ENCODE results near the gene HSDL1.

HSDL1 gene

GRCh38 chr16:84139628-84140258, 5.2 kb downstream of the HSDL1 start:
- in situ Hi-C loops (cut with MboI; ENCODE audit: low sequenced_read_pairs, unreplicated experiment): no loop called here
- DNase-seq (ENCODE audit: low spot score): no peak

GRCh38 chr16:84138824-84139627, 6.0 kb downstream of the HSDL1 start:
- no peak for TF ChIP-seq CTCF (IDR thresholded peaks at IDR 0.05; ENCODE audit: borderline replicate concordance, control extremely low read depth, extremely low read depth, insufficient read depth, missing control alignments)
- DNase-seq (ENCODE audit: low spot score): peak; percentile 83
- in situ Hi-C loops (cut with MboI; ENCODE audit: low sequenced_read_pairs, unreplicated experiment): no loop called here

More at GRCh38 chr16:84139628-84140258, 5.2 kb downstream of the HSDL1 start:
- no peak for TF ChIP-seq CTCF (IDR thresholded peaks at IDR 0.05; ENCODE audit: borderline replicate concordance, control extremely low read depth, extremely low read depth, insufficient read depth, missing control alignments)

- TF ChIP-seq CTCF (IDR thresholded peaks at IDR 0.05; ENCODE audit: borderline replicate concordance, control extremely low read depth, extremely low read depth, insufficient read depth, missing control alignments): no peak
- in situ Hi-C loops (cut with MboI; ENCODE audit: low sequenced_read_pairs, unreplicated experiment): no loop called here
- DNase-seq (ENCODE audit: low spot score): no peak
These were observed 6.5 kb downstream of the HSDL1 start for GRCh38 chr16:84138500-84138823.

GRCh38 chr16:84137769-84138357, 7.1 kb downstream of the HSDL1 start:
- no peak for DNase-seq (ENCODE audit: low spot score)
- no peak for TF ChIP-seq CTCF (IDR thresholded peaks at IDR 0.05; ENCODE audit: borderline replicate concordance, control extremely low read depth, extremely low read depth, insufficient read depth, missing control alignments)
- in situ Hi-C loops (cut with MboI; ENCODE audit: low sequenced_read_pairs, unreplicated experiment): no loop called here

- in situ Hi-C loops (cut with MboI; ENCODE audit: low sequenced_read_pairs, unreplicated experiment): no loop called here
- DNase-seq (ENCODE audit: low spot score): no peak
- TF ChIP-seq CTCF (IDR thresholded peaks at IDR 0.05; ENCODE audit: borderline replicate concordance, control extremely low read depth, extremely low read depth, insufficient read depth, missing control alignments): no peak
These were observed 7.7 kb downstream of the HSDL1 start for GRCh38 chr16:84137287-84137686.

GRCh38 chr16:84136331-84137125, 8.4 kb downstream of the HSDL1 start:
- in situ Hi-C loops (cut with MboI; ENCODE audit: low sequenced_read_pairs, unreplicated experiment): no loop called here

More at GRCh38 chr16:84136331-84137125, 8.4 kb downstream of the HSDL1 start:
- DNase-seq (ENCODE audit: low spot score): no peak
- no peak for TF ChIP-seq CTCF (IDR thresholded peaks at IDR 0.05; ENCODE audit: borderline replicate concordance, control extremely low read depth, extremely low read depth, insufficient read depth, missing control alignments)
